OCI-LY3 (cell line): Measurements from ENCODE around the gene MEF2A.

Source experiments
- H2AFZ ChIP-seq: fragments of 200-600, 300-600 bp; shearing (Covaris generic); 2 replicates; pipeline ENCODE4 v1.6.0; 2014; ENCODE audit warnings: antibody characterized with exemption, low read depth, low read length
- H3K27ac ChIP-seq: fragments of 200-600, 300-600 bp; sonication (generic); 2 replicates; pipeline ENCODE4 v1.5.1; 2014; ENCODE audit warnings: mild to moderate bottlenecking, low read length, moderate library complexity, mixed read lengths
- H3K27me3 ChIP-seq: fragments of 200-600, 300-600 bp; sonication (generic); 2 replicates; pipeline ENCODE4 v1.6.1; 2014; ENCODE audit warnings: low read depth, low read length, mixed read lengths
- H3K36me3 ChIP-seq: fragments of 200-600, 300-600 bp; sonication (generic); replicated peaks from 2 replicates; pipeline ENCODE3; 2014; ENCODE audit warnings: low read depth, low read length, mixed read lengths
- H3K4me1 ChIP-seq: fragments of 300-600, 200-600 bp; sonication (generic); 2 replicates; pipeline ENCODE4 v1.6.1; 2014; ENCODE audit warnings: low read length, mixed read lengths
- H3K4me2 ChIP-seq: fragments of 200-600, 300-600 bp; sonication (generic); 2 replicates; pipeline ENCODE4 v1.6.1; 2014; ENCODE audit warnings: low read length, mixed read lengths
- H3K4me3 ChIP-seq: fragments of 300-600, 200-600 bp; sonication (generic); 2 replicates; pipeline ENCODE4 v1.5.1; 2014; ENCODE audit warnings: antibody characterized with exemption, mild to moderate bottlenecking, low read length, moderate library complexity
- H3K79me2 ChIP-seq: fragments of 300-600, 200-600 bp; shearing (Covaris generic); 2 replicates; pipeline ENCODE4 v1.6.1; 2014; ENCODE audit warnings: mild to moderate bottlenecking, low read length, mixed read lengths
- H3K9ac ChIP-seq: fragments of 300-600, 200-600 bp; shearing (Covaris generic); 2 replicates; pipeline ENCODE4 v1.6.0; 2014; ENCODE audit warnings: mild to moderate bottlenecking, low read length, moderate library complexity
- H3K9me3 ChIP-seq: fragments of 200-600, 300-600 bp; shearing (Covaris generic); 2 replicates; pipeline ENCODE4 v1.6.1; 2014; ENCODE audit warnings: low read length, mixed read lengths; ENCODE audit not compliant: insufficient read depth
- H4K20me1 ChIP-seq: fragments of 200-600, 300-600 bp; sonication (generic); 2 replicates; pipeline ENCODE4 v1.6.1; 2016; ENCODE audit warnings: low read length, mixed read lengths; ENCODE audit not compliant: insufficient read depth
- EZH2phosphoT487 ChIP-seq: fragments of 200-600 bp; shearing (Covaris generic); IDR thresholded peaks from 2 replicates; pipeline ENCODE4 v1.6.1; 2018; ENCODE audit warnings: antibody characterized with exemption, mixed run types, low read depth
- TF ChIP-seq, protein P1 (sequence below): fragments of 200-600, 300-600 bp; sonication (generic); IDR thresholded peaks from 2 replicates; pipeline ENCODE4 v1.5.1; 2014; ENCODE audit warnings: antibody characterized with exemption, low read length, low read depth

Gene MEF2A

GRCh38 chr15:99630607-99631131, 64.9 kb downstream of the MEF2A start:
- peaks cover 30% of the 10 kb centered on the region for H4K20me1 ChIP-seq
- H2AFZ ChIP-seq = no peak overlapping the region
- peaks cover 30% of the 10 kb centered on the region for H3K79me2 ChIP-seq
- no peak for TF ChIP-seq EZH2phosphoT487
- TF ChIP-seq, protein P1, sequence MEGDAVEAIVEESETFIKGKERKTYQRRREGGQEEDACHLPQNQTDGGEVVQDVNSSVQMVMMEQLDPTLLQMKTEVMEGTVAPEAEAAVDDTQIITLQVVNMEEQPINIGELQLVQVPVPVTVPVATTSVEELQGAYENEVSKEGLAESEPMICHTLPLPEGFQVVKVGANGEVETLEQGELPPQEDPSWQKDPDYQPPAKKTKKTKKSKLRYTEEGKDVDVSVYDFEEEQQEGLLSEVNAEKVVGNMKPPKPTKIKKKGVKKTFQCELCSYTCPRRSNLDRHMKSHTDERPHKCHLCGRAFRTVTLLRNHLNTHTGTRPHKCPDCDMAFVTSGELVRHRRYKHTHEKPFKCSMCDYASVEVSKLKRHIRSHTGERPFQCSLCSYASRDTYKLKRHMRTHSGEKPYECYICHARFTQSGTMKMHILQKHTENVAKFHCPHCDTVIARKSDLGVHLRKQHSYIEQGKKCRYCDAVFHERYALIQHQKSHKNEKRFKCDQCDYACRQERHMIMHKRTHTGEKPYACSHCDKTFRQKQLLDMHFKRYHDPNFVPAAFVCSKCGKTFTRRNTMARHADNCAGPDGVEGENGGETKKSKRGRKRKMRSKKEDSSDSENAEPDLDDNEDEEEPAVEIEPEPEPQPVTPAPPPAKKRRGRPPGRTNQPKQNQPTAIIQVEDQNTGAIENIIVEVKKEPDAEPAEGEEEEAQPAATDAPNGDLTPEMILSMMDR = no peak
- peaks cover 18% of the 10 kb centered on the region for H3K36me3 ChIP-seq
- peak overlapping the region; percentile 48 for H3K4me3 ChIP-seq
- H3K9ac ChIP-seq = 0 out of 2 replicates have a peak overlapping the region, but pooled peaks have one; percentile 11
- H3K4me2 ChIP-seq = peak overlapping the region; percentile 73
- H3K9me3 ChIP-seq = no peaks in the 10 kb centered on the region; the same call in 1 of the 2 replicates
- peaks cover 27% of the 10 kb centered on the region for H3K4me1 ChIP-seq
- H3K27ac ChIP-seq = peak overlapping the region; percentile 44
- no peaks in the 10 kb centered on the region for H3K27me3 ChIP-seq

DNA sequence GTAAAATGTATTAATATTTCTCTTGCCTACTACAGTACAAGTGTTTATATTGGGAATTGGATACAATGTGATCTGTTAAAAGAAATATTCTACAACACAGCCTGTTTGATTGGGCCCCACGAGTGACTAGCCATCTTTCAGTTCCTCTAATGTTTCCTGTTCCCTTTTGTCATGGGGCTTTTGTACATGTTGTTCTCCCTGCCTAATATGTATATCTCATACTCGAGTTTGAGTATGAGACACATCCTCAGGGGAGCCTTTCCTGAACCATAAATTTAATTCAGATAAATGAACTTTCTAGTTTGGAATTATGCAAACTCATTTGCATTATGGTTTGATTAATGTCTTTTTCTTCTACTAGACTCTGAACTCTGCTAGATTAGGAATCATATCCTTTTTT, 65.5 kb downstream of the MEF2A start:
- Histone ChIP-seq H3K4me2 (peak overlapping the region; percentile 73), H3K27me3 (no peaks in the 10 kb centered on the region), H2AFZ (no peak overlapping the region), H3K36me3 (peaks cover 24% of the 10 kb centered on the region), H3K27ac (peak overlapping the region; percentile 44), H3K4me1 (peaks cover 33% of the 10 kb centered on the region), H3K9ac (no peak overlapping the region), H4K20me1 (peaks cover 30% of the 10 kb centered on the region), H3K9me3 (peaks cover 1% of the 10 kb centered on the region; the same call in 1 of the 2 replicates), H3K79me2 (peaks cover 30% of the 10 kb centered on the region), H3K4me3 (peak overlapping the region; percentile 48)
- TF ChIP-seq, protein P1 = no peak
- no peak for TF ChIP-seq EZH2phosphoT487

DNA sequence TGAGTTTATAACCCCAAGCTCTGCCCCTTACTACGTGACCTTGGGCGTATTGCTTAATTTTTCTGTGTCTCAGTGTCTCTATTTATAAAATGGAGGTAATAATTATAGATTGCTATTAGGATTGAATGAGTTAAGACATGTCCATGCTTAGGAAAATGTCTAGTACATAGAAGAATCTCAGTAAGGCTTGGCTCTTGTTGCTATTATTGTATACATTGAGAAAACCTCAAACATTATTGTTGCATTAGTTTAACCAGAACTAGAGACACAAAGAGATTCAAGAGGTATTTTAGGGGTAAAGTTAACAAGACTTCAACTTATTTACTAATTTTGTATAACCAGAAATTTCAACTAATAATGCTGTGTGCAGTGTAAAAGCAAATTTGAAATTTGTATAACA, 66.7 kb downstream of the MEF2A start:
- Histone ChIP-seq H3K27ac (no peak overlapping the region), H3K27me3 (no peaks in the 10 kb centered on the region), H3K9me3 (peaks cover 8% of the 10 kb centered on the region; the same call in 1 of the 2 replicates), H3K4me3 (no peak overlapping the region), H2AFZ (no peak overlapping the region), H4K20me1 (peaks cover 28% of the 10 kb centered on the region), H3K4me1 (peaks cover 33% of the 10 kb centered on the region), H3K9ac (no peak overlapping the region), H3K36me3 (peaks cover 33% of the 10 kb centered on the region), H3K4me2 (no peak overlapping the region), H3K79me2 (peaks cover 28% of the 10 kb centered on the region)
- TF ChIP-seq, protein P1 = no peak

- H3K4me2 ChIP-seq = no peak overlapping the region
- no peaks in the 10 kb centered on the region for H3K27me3 ChIP-seq
- TF ChIP-seq, protein P1 = no peak
- TF ChIP-seq EZH2phosphoT487 = no peak
- no peak overlapping the region for H2AFZ ChIP-seq
- H3K79me2 ChIP-seq = peaks cover 26% of the 10 kb centered on the region
- peaks cover 33% of the 10 kb centered on the region for H3K36me3 ChIP-seq
- H3K9ac ChIP-seq = no peak overlapping the region
- no peak overlapping the region for H3K4me3 ChIP-seq
- H3K4me1 ChIP-seq = peaks cover 31% of the 10 kb centered on the region
- H4K20me1 ChIP-seq = peaks cover 22% of the 10 kb centered on the region
- peaks cover 8% of the 10 kb centered on the region; the same call in 1 of the 2 replicates for H3K9me3 ChIP-seq
- H3K27ac ChIP-seq = no peak overlapping the region
These were observed 67.9 kb downstream of the MEF2A start for GRCh38 chr15:99633655-99634054.
